PC-3 (cell line): ENCODE data around the gene PBX2. TPM values are rescaled to one million over a fixed set of nuclear protein-coding genes. Genes with fewer than 3 reads are reported as not detected.

Experiments
- ATAC-seq: fragments of 200-7000 bp; cut with Tn5 transposase; 2 replicates; pipeline ENCODE4 v1.9.1; 2020; ENCODE audit warnings: mild to moderate bottlenecking, moderate library complexity
- BruUV-seq: library from RNA; stranded (reverse); fragments of 400-500 nt; replicated peaks from 2 replicates; lab custom pipeline; 2021; lab: Mats Ljungman, UMichigan
- CTCF ChIA-PET: fragments of 300-600 bp; sonication (Branson Sonifier 250); formaldehyde crosslinking; loops from one replicate; lab custom pipeline; 2022; ENCODE audit warnings: antibody characterized with exemption; lab: Charles Lee
- POLR2A ChIA-PET: fragments of 300-600 bp; sonication (Branson Sonifier 250); formaldehyde crosslinking; loops from one replicate; lab custom pipeline; 2022; ENCODE audit warnings: antibody characterized with exemption; ENCODE audit not compliant: unreplicated experiment; lab: Charles Lee
- DNase-seq: peaks from one replicate; pipeline ENCODE4 v3.0.0-alpha.2; 2015
- H2AFZ ChIP-seq: fragments of 300-600 bp; sonication (generic); 2 replicates; pipeline ENCODE4 v1.6.0; 2016; ENCODE audit warnings: antibody characterized with exemption, low read length
- H3F3A ChIP-seq: fragments of 300-600 bp; sonication (generic); one replicate; pipeline ENCODE4 v1.6.0; 2017; ENCODE audit warnings: antibody characterized with exemption, low read length, control low read depth, mild to moderate bottlenecking; ENCODE audit not compliant: unreplicated experiment
- H3K27ac ChIP-seq: fragments of 300-600 bp; sonication (generic); 2 replicates; pipeline ENCODE4 v1.5.1; 2016; ENCODE audit warnings: mild to moderate bottlenecking, low read length
- H3K27me3 ChIP-seq: fragments of 300-600 bp; sonication (generic); 2 replicates; pipeline ENCODE4 v1.6.1; 2016; ENCODE audit warnings: low read length, mixed read lengths
- H3K36me3 ChIP-seq: fragments of 300-600 bp; sonication (generic); 2 replicates; pipeline ENCODE4 v1.6.1; 2016; ENCODE audit warnings: low read depth, mixed run types, low read length, mixed read lengths
- H3K4me1 ChIP-seq: fragments of 300-600 bp; sonication (generic); 2 replicates; pipeline ENCODE4 v1.5.1; 2016; ENCODE audit warnings: low read length; ENCODE audit not compliant: insufficient read depth
- H3K4me2 ChIP-seq: fragments of 300-600 bp; sonication (generic); 2 replicates; pipeline ENCODE4 v1.6.0; 2016; ENCODE audit warnings: low read length
- H3K4me3 ChIP-seq: fragments of 300-600 bp; sonication (generic); 2 replicates; pipeline ENCODE4 v1.5.1; 2016; ENCODE audit warnings: mild to moderate bottlenecking, low read length, mixed read lengths
- H3K79me2 ChIP-seq: fragments of 300-600 bp; sonication (generic); 2 replicates; pipeline ENCODE4 v1.6.1; 2017; ENCODE audit warnings: low read length, mixed read lengths
- H3K9ac ChIP-seq: fragments of 300-600 bp; sonication (generic); 2 replicates; pipeline ENCODE4 v1.6.0; 2016; ENCODE audit warnings: mild to moderate bottlenecking, low read length
- H3K9me2 ChIP-seq: fragments of 300-600 bp; sonication (generic); replicated peaks from 2 replicates; pipeline ENCODE4 v1.6.1; 2016; ENCODE audit warnings: mixed run types, low read length, mixed read lengths
- H3K9me3 ChIP-seq: fragments of 300-600 bp; sonication (generic); 2 replicates; pipeline ENCODE4 v1.6.1; 2016; ENCODE audit warnings: low read length, mixed read lengths
- H4K20me1 ChIP-seq: fragments of 300-600 bp; sonication (generic); 2 replicates; pipeline ENCODE4 v1.6.1; 2016; ENCODE audit warnings: low read length, mixed read lengths
- CTCF ChIP-seq: fragments of 300-600 bp; sonication (generic); conservative IDR thresholded peaks from 2 replicates; pipeline ENCODE4 v1.5.1; 2017; ENCODE audit warnings: antibody characterized with exemption, low read depth, mild to moderate bottlenecking, low read length
- EZH2 ChIP-seq: fragments of 300-600 bp; sonication (generic); IDR thresholded peaks from one replicate; pipeline ENCODE4 v1.6.1; 2017; ENCODE audit warnings: antibody characterized with exemption, mild to moderate bottlenecking, low read length; ENCODE audit not compliant: unreplicated experiment
- EZH2phosphoT487 ChIP-seq: fragments of 300-600 bp; sonication (generic); IDR thresholded peaks from 2 replicates; pipeline ENCODE4 v1.6.1; 2018; ENCODE audit warnings: mild to moderate bottlenecking, antibody characterized with exemption, low read length, borderline replicate concordance
- intact Hi-C: fragments of 100-400 bp; cut with micrococcal nuclease; formaldehyde crosslinking; loops from 2 replicates; pipeline ENCODE4 v1.9.0; 2023
- total RNA-seq: library from RNA; depleted of rRNA; stranded (reverse); fragments of >200 nt; gene quantifications from 2 replicates; pipeline ENCODE4 v1.2.3, GENCODE V29; 2014

The PBX2 gene
- total RNA-seq, 1 experiment from 2014 or later, result 25.3 TPM

GRCh38 chr6:32200711-32201475 is 10.9 kb upstream of the PBX2 start:
- no peak for TF ChIP-seq EZH2phosphoT487
- no peak for TF ChIP-seq CTCF
- TF ChIP-seq EZH2, result no peak
- ChIA-PET CTCF (no interaction called here), POLR2A (no interaction called here)
- H3F3A ChIP-seq, result no peaks in the 10 kb centered on the region
- DNase-seq (no peak), ATAC-seq (no peak)
- H3K4me1 ChIP-seq, result peaks cover 7% of the 10 kb centered on the region; the same call in 1 of the 2 replicates
- no peaks in the 10 kb centered on the region for H3K36me3 ChIP-seq
- no peaks in the 10 kb centered on the region for H3K27me3 ChIP-seq
- H2AFZ ChIP-seq, result no peak overlapping the region
- H3K4me3 ChIP-seq, result no peak overlapping the region
- BruUV-seq, result no TSS peak
- H3K79me2 ChIP-seq, result no peaks in the 10 kb centered on the region
- H3K9me3 ChIP-seq, result no peaks in the 10 kb centered on the region
- intact Hi-C loops, result no loop called here
- H3K9ac ChIP-seq, result no peak overlapping the region
- no peaks in the 10 kb centered on the region for H4K20me1 ChIP-seq
- H3K9me2 ChIP-seq, result no peaks in the 10 kb centered on the region
- no peak overlapping the region for H3K4me2 ChIP-seq
- no peak overlapping the region for H3K27ac ChIP-seq

- TF ChIP-seq EZH2 (no peak), CTCF (no peak), EZH2phosphoT487 (no peak)
- Histone ChIP-seq H3K4me1 (peaks cover 16% of the 10 kb centered on the region), H3K4me3 (no peak overlapping the region), H3K4me2 (no peak overlapping the region), H3K27ac (no peak overlapping the region), H3K9ac (no peak overlapping the region), H2AFZ (no peak overlapping the region), H4K20me1 (no peaks in the 10 kb centered on the region), H3K9me2 (no peaks in the 10 kb centered on the region), H3K36me3 (no peaks in the 10 kb centered on the region), H3K27me3 (no peaks in the 10 kb centered on the region), H3K9me3 (no peaks in the 10 kb centered on the region), H3F3A (no peaks in the 10 kb centered on the region), H3K79me2 (no peaks in the 10 kb centered on the region)
- no peak for DNase-seq
- BruUV-seq, result no TSS peak
- no peak for ATAC-seq
- POLR2A ChIA-PET, result no interaction called here
- CTCF ChIA-PET, result no interaction called here
- intact Hi-C loops, result loop anchor here (5.0 kb wide), 1 partner anchor 773 kb away; no protein-coding TSS in a partner anchor
Measured at GRCh38 chr6:32198866-32199265, 8.9 kb upstream of the PBX2 start.

DNA sequence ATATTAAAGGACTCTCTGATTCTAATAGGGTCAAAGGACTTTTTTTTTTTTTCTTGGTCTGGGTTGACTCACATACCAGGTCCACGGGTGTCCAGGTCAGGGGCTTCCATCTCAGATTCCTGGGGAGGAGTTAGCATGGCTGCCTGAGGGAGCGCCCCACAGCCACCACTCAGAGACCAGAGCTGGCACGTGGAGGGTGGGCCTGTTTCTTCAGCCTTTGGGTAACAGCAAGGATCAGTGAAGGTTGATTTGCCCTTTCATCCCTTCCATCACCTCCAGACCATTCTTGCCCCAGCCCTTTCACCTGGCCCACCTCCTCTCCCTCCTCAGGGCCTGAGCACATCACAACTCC is 8.3 kb upstream of the PBX2 start:
- CTCF ChIA-PET, result no interaction called here
- Histone ChIP-seq H3K9me3 (no peaks in the 10 kb centered on the region), H3K4me2 (no peak overlapping the region), H3F3A (no peaks in the 10 kb centered on the region), H3K9ac (no peak overlapping the region), H3K4me1 (peaks cover 16% of the 10 kb centered on the region), H3K36me3 (no peaks in the 10 kb centered on the region), H3K79me2 (no peaks in the 10 kb centered on the region), H3K27me3 (no peaks in the 10 kb centered on the region), H4K20me1 (no peaks in the 10 kb centered on the region), H3K4me3 (no peak overlapping the region), H2AFZ (no peak overlapping the region), H3K27ac (no peak overlapping the region), H3K9me2 (no peaks in the 10 kb centered on the region)
- BruUV-seq, result no TSS peak
- no peak for DNase-seq
- TF ChIP-seq CTCF, result no peak
- no peak for TF ChIP-seq EZH2
- TF ChIP-seq EZH2phosphoT487, result no peak
- intact Hi-C loops, result loop anchor here (5.0 kb wide), 1 partner anchor 774 kb away; no protein-coding TSS in a partner anchor
- no peak for ATAC-seq
- POLR2A ChIA-PET, result no interaction called here
